Fibroblast of the aortic adventitia (primary cell): Measurements from ENCODE around the gene ESPN. TPM values are rescaled to one million over a fixed set of nuclear protein-coding genes. Genes with fewer than 3 reads are reported as not detected.

ENCODE experiments used
- DNase-seq: peaks from one replicate; pipeline ENCODE4 v3.0.0-alpha.2; 2010; ENCODE audit warnings: low read depth
- H3K4me3 ChIP-seq: 2 replicates; pipeline ENCODE4 v1.5.1; 2011; ENCODE audit warnings: low read depth, mild to moderate bottlenecking, control low read depth, low read length, moderate library complexity
- total RNA-seq: library from RNA; depleted of rRNA; stranded (reverse); fragments of >200 nt; gene quantifications from 2 replicates; pipeline ENCODE4 v1.2.3, GENCODE V29; 2012; ENCODE audit warnings: low replicate concordance
- TF ChIP-seq, protein P1 (sequence below): IDR thresholded peaks from 2 replicates; pipeline ENCODE4 v1.5.1; 2011; ENCODE audit warnings: mild to moderate bottlenecking, low read length, control low read depth, inconsistent platforms; ENCODE audit not compliant: insufficient read depth

The ESPN gene, protein sequence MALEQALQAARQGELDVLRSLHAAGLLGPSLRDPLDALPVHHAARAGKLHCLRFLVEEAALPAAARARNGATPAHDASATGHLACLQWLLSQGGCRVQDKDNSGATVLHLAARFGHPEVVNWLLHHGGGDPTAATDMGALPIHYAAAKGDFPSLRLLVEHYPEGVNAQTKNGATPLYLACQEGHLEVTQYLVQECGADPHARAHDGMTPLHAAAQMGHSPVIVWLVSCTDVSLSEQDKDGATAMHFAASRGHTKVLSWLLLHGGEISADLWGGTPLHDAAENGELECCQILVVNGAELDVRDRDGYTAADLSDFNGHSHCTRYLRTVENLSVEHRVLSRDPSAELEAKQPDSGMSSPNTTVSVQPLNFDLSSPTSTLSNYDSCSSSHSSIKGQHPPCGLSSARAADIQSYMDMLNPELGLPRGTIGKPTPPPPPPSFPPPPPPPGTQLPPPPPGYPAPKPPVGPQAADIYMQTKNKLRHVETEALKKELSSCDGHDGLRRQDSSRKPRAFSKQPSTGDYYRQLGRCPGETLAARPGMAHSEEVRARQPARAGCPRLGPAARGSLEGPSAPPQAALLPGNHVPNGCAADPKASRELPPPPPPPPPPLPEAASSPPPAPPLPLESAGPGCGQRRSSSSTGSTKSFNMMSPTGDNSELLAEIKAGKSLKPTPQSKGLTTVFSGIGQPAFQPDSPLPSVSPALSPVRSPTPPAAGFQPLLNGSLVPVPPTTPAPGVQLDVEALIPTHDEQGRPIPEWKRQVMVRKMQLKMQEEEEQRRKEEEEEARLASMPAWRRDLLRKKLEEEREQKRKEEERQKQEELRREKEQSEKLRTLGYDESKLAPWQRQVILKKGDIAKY
- not detected in 2 replicates for total RNA-seq

- H3K4me3 ChIP-seq, result no peak within 1 kb of the TSS
- TF ChIP-seq, protein P1, sequence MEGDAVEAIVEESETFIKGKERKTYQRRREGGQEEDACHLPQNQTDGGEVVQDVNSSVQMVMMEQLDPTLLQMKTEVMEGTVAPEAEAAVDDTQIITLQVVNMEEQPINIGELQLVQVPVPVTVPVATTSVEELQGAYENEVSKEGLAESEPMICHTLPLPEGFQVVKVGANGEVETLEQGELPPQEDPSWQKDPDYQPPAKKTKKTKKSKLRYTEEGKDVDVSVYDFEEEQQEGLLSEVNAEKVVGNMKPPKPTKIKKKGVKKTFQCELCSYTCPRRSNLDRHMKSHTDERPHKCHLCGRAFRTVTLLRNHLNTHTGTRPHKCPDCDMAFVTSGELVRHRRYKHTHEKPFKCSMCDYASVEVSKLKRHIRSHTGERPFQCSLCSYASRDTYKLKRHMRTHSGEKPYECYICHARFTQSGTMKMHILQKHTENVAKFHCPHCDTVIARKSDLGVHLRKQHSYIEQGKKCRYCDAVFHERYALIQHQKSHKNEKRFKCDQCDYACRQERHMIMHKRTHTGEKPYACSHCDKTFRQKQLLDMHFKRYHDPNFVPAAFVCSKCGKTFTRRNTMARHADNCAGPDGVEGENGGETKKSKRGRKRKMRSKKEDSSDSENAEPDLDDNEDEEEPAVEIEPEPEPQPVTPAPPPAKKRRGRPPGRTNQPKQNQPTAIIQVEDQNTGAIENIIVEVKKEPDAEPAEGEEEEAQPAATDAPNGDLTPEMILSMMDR, result no peak
- DNase-seq, result no peak
These were observed at the start of gene ESPN for GRCh38 chr1:6424619-6425593. Gene ESPN, plus strand, starts transcription at chr1:6424776. Its CDS starts 180 bp downstream, at chr1:6424956.

DNA sequence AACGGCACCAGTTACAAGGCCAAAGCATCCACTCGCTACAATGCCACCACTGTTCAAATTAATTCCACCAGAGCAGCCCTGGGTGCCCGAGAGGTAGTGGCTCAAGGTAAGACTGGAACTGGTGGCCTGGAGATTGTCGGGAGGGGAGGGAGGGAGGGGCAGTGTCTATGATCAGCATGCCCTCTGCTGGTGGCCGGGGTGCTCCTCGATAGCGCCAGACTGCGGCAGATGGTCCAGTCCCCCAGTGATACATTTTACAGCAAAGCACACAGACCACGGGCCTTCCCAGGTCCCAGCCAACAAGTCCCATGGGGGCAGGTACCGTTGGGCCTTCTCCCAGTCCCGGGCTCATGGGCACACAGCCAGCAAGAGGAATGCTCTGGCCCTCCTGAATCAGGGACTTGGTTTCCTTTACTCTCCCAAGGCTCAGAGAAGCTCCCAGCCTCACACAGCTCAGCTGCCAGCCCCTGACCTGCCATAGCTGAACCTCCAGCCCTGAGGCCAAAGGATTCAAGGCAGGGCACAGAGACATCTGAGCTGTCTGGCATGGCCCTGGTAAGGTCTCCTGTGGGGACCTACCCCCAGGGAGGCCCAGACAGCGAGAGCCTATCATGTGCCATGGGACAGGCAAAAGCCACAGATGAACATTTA lies 46.4 kb upstream of the ESPN start:
- H3K4me3 ChIP-seq, result no peak overlapping the region
- TF ChIP-seq, protein P1, result no peak
- DNase-seq, result no peak

DNA sequence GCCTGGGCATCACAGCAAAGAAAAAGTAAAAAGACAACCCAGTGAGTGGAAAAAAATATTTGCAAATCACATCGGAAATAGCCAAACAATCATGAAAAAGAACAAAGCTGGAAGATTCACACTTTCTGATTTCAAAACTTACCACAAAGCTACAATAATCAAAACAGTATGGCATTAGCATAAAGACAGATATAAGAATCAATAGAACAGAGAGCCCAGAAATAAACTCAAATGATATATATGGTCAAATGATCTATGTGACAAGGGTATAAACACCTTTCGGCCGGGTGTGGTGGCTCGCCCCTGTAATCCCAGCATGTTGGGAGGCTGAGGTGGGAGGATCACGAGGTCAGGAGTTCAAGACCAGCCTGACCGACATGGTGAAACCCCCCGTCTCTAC lies 44.5 kb upstream of the ESPN start:
- no peak for DNase-seq
- TF ChIP-seq, protein P1, result no peak
- H3K4me3 ChIP-seq, result no peak overlapping the region

- no peak overlapping the region for H3K4me3 ChIP-seq
- TF ChIP-seq, protein P1, result no peak
- no peak for DNase-seq
These were observed 40.4 kb upstream of the ESPN start for GRCh38 chr1:6384135-6384534.

DNA sequence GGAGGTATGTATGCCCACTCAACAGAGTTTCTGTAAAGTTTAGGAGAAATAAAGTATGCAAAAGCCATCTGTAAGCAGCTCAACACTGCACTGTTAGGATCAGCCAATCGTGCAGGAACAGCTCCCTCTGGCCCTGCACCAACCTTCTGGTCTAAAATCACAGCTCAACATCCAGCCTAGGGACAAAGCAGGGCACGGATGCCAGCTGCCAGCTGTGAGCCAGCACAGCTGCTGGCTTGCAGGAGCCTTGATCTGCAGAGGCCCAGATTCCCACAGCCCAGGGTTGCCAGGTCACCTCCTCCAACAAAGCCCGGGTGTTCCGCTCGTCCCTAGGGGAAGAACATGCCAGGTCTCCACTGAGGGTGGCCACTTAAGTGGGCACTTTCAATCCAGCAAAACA lies 39.6 kb upstream of the ESPN start:
- peak; percentile 31 for DNase-seq
- H3K4me3 ChIP-seq, result peak overlapping the region; percentile 51
- TF ChIP-seq, protein P1, result no peak
